Osteocyte (in vitro differentiated cells): ENCODE data around the gene PLA2G3. TPM values are rescaled to one million over a fixed set of nuclear protein-coding genes. Genes with fewer than 3 reads are reported as not detected.

Experiments
- DNase-seq: peaks from one replicate; pipeline ENCODE4 v3.0.0; 2021; ENCODE audit warnings: mixed read lengths; ENCODE audit not compliant: unreplicated experiment; ENCODE audit errors: extremely low spot score
- H3K27ac Mint-ChIP-seq: one replicate; pipeline ENCODE4 v1.8.0; 2021; ENCODE audit warnings: mild to moderate bottlenecking, mixed read lengths; ENCODE audit not compliant: unreplicated experiment
- H3K27me3 Mint-ChIP-seq: one replicate; pipeline ENCODE4 v1.8.0; 2021; ENCODE audit warnings: mixed read lengths; ENCODE audit not compliant: unreplicated experiment
- H3K36me3 Mint-ChIP-seq: one replicate; pipeline ENCODE4 v1.8.0; 2021; ENCODE audit warnings: mixed read lengths; ENCODE audit not compliant: unreplicated experiment
- H3K4me1 Mint-ChIP-seq: one replicate; pipeline ENCODE4 v1.8.0; 2021; ENCODE audit warnings: mixed read lengths; ENCODE audit not compliant: unreplicated experiment
- H3K4me3 Mint-ChIP-seq: one replicate; pipeline ENCODE4 v1.8.0; 2021; ENCODE audit warnings: mild to moderate bottlenecking, moderate library complexity, mixed read lengths; ENCODE audit not compliant: unreplicated experiment
- H3K9me3 Mint-ChIP-seq: one replicate; pipeline ENCODE4 v1.8.0; 2021; ENCODE audit warnings: mixed read lengths; ENCODE audit not compliant: unreplicated experiment
- total RNA-seq: library from RNA; stranded (reverse); gene quantifications from 2 replicates; pipeline ENCODE4 v1.2.1, GENCODE V29; 2021
- TF ChIP-seq, protein P1 (sequence below): fragments of 200-600 bp; sonication (generic); IDR thresholded peaks from 2 replicates; pipeline ENCODE4 v1.5.0; 2021; ENCODE audit warnings: antibody characterized with exemption, mild to moderate bottlenecking, moderate library complexity

Gene PLA2G3
- total RNA-seq, 1 donor from 2014 or later = not detected

DNA sequence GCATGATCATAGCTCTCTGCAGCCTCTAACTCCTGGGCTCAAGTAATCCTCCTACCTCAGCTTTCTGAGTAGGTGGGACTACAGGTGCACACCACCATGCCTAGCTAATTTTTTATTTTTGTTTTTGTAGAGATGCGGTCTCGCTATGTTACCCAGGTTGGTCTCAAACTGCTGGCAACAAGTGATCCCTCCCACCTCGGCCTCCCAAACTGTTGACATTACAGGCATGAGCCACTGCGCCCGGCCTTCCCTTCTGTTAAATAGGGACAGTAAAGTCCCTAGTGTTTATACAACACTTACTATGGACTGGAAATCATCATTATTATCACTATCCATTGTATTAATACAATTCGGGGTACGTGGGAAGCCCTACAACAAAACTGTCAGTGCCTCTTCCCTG, 45.6 kb downstream of the PLA2G3 start:
- TF ChIP-seq, protein P1, sequence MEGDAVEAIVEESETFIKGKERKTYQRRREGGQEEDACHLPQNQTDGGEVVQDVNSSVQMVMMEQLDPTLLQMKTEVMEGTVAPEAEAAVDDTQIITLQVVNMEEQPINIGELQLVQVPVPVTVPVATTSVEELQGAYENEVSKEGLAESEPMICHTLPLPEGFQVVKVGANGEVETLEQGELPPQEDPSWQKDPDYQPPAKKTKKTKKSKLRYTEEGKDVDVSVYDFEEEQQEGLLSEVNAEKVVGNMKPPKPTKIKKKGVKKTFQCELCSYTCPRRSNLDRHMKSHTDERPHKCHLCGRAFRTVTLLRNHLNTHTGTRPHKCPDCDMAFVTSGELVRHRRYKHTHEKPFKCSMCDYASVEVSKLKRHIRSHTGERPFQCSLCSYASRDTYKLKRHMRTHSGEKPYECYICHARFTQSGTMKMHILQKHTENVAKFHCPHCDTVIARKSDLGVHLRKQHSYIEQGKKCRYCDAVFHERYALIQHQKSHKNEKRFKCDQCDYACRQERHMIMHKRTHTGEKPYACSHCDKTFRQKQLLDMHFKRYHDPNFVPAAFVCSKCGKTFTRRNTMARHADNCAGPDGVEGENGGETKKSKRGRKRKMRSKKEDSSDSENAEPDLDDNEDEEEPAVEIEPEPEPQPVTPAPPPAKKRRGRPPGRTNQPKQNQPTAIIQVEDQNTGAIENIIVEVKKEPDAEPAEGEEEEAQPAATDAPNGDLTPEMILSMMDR = no peak
- Mint-ChIP-seq H3K4me3 (no peak overlapping the region), H3K9me3 (no peaks in the 10 kb centered on the region)

DNA sequence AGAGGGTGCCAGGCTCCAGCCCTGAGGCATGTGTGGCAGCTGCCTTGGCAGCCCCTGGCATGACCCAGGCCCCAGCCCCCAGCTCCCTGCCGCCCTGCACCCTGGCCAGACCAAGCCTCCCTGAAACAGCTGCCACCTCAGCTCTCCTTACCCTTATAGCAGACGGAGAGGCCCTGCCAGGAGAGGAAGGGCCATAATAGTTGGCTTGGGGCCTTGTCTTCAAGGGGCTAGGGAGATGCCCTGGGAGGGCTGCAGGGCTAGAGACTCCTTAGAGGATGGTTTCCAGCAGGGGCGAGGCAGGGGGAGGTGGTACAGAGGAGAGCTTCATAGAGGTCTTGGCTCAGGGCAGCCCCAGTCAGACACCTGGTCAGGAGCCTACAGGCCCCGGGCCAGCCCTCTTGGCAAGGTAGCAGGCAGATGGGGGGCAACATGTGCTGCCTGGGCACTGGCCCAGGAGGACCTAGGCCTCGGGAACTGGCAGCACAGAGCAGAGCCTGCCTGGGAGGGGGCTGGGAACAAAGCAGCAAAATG, 46.2 kb downstream of the PLA2G3 start:
- peaks cover 17% of the 10 kb centered on the region for H3K36me3 Mint-ChIP-seq
- H3K27ac Mint-ChIP-seq = no peak overlapping the region
- TF ChIP-seq, protein P1 = no peak
- no peak for DNase-seq
- H3K4me1 Mint-ChIP-seq = no peaks in the 10 kb centered on the region
- no peaks in the 10 kb centered on the region for H3K9me3 Mint-ChIP-seq
- H3K27me3 Mint-ChIP-seq = no peaks in the 10 kb centered on the region
- no peak overlapping the region for H3K4me3 Mint-ChIP-seq

More for the DNA sequence above, 45.6 kb downstream of the PLA2G3 start:
- DNase-seq = no peak
- Mint-ChIP-seq H3K36me3 (peaks cover 17% of the 10 kb centered on the region), H3K27ac (no peak overlapping the region), H3K4me1 (no peaks in the 10 kb centered on the region), H3K27me3 (no peaks in the 10 kb centered on the region)

DNA sequence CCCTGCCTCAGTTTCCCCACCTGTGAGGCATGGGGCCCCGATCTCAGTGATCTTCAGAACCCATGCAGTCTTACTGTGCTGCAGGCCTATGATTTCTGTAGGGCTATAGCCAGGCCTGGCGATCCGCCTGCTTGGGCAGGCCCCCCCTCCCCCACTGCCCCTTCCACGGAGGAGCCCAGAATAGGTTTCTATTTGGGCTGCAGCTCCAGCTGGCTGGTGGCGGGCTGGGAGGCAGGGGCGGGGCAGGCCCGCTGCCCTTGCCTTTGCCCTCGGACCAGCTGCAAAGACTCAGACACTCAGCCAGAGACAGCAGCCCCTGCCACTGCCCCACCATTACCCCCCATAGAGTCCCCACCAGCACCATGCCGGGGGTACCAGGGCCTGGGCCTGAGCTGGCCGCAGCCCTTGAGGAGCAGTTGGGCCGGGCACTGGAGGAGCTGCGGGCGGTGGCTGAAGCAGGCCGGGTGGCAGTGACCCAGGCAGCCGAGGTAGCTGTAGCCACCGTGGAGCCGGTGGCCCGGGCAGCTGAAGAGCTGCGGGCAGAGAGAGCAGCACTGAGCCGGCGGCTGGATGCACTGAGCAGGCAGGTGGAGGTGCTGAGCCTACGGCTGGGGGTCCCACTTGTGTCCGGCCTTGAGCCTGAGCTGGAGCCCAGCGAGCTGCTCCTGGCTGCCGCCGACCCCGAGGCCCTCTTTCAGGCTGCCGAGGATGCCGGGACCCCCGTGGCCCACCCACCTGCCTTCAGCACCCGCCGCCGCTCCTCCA, 47.0 kb downstream of the PLA2G3 start:
- TF ChIP-seq, protein P1 = no peak
- H3K27me3 Mint-ChIP-seq = no peaks in the 10 kb centered on the region
- H3K9me3 Mint-ChIP-seq = no peaks in the 10 kb centered on the region
- no peak overlapping the region for H3K4me3 Mint-ChIP-seq
- no peak overlapping the region for H3K27ac Mint-ChIP-seq
- no peaks in the 10 kb centered on the region for H3K4me1 Mint-ChIP-seq
- DNase-seq = no peak
- peaks cover 13% of the 10 kb centered on the region for H3K36me3 Mint-ChIP-seq

DNA sequence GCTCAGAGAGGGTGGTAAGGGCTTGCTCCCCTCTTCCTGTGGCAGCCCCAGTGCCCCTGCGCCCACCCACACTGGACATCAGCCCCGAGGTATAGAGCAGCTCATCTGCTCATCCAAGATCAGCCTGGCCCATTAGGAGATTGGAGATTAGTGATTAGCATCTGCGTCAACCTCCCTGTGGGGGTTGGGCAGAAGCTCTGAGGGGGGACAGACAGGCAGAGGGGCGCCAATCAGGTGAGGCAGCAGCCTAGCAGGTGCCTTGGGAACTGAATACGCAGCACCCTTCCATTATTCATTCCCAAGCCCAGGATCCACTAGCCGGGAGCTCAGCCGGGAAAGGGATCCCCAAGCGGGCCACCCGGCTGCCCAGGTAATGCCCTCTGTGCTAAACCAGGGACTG, 48.1 kb downstream of the PLA2G3 start:
- TF ChIP-seq, protein P1 = no peak
- Mint-ChIP-seq H3K36me3 (peaks cover 12% of the 10 kb centered on the region), H3K4me3 (no peak overlapping the region), H3K27ac (no peak overlapping the region), H3K9me3 (no peaks in the 10 kb centered on the region), H3K27me3 (no peaks in the 10 kb centered on the region), H3K4me1 (no peaks in the 10 kb centered on the region)
- no peak for DNase-seq

DNA sequence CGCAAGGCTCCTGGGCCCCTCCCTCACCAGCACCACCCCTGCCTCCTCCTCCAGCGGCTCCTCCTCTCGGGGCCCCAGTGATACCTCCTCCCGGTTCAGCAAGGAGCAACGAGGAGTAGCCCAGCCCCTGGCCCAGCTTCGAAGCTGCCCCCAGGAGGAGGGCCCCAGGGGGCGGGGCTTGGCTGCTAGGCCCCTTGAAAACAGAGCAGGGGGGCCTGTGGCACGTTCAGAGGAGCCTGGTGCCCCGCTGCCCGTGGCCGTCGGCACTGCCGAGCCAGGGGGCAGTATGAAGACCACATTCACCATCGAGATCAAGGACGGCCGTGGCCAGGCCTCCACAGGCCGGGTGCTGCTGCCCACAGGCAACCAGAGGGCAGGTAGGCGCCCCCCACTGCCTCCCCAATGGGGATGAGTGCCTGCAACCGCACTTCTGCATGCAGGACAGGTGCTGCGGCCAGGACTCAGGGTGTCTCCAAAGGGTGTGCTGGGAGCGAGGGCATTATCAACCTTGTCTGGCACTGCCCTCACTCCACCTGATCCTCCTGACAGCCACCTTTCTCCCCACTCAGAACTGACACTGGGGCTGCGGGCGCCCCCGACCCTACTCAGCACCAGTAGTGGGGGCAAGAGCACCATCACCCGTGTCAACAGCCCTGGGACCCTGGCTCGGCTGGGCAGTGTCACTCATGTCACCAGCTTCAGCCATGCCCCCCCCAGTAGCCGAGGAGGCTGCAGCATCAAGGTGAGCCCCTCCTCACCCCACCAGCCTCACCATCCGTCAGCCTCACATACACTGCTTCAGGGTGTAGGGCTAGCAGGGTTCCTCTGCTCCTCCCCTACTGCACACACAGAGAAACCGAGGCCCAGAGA, 49.0 kb downstream of the PLA2G3 start:
- no peaks in the 10 kb centered on the region for H3K9me3 Mint-ChIP-seq
- TF ChIP-seq, protein P1 = no peak
- H3K27ac Mint-ChIP-seq = no peak overlapping the region
- no peaks in the 10 kb centered on the region for H3K27me3 Mint-ChIP-seq
- H3K36me3 Mint-ChIP-seq = peaks cover 7% of the 10 kb centered on the region
- no peaks in the 10 kb centered on the region for H3K4me1 Mint-ChIP-seq
- no peak overlapping the region for H3K4me3 Mint-ChIP-seq
- DNase-seq = no peak
